Testis (tissue), 3 donors: ENCODE measurements around the gene ASAP2. TPM values are rescaled to one million over a fixed set of nuclear protein-coding genes. Genes with fewer than 3 reads are reported as not detected.

Experiments
- DNase-seq: peaks from one replicate; pipeline ENCODE4 v3.0.0-alpha.2; 2019
- H3K27ac ChIP-seq, 2 donors: fragments of 200-600 bp; sonication (generic); one replicate each; pipeline ENCODE4 v1.5.1; 2019
- H3K27me3 ChIP-seq: fragments of 200-600 bp; sonication (generic); one replicate; pipeline ENCODE4 v1.5.1; 2019
- H3K36me3 ChIP-seq: fragments of 200-600 bp; sonication (generic); one replicate; pipeline ENCODE4 v1.5.1; 2017; ENCODE audit warnings: low read depth; ENCODE audit errors: missing control alignments
- H3K4me1 ChIP-seq: fragments of 200-600 bp; sonication (generic); one replicate; pipeline ENCODE4 v1.5.1; 2019
- H3K4me3 ChIP-seq, 2 donors: fragments of 200-600 bp; sonication (generic); one replicate each; pipeline ENCODE4 v1.5.1; 2017 to 2019
- H3K9me3 ChIP-seq: fragments of 200-600 bp; sonication (generic); one replicate; pipeline ENCODE4 v1.5.1; 2017
- POLR2A ChIP-seq: fragments of 450-650 bp; IDR thresholded peaks from one replicate; pipeline ENCODE4 v1.6.1; 2017; ENCODE audit warnings: antibody characterized with exemption, mild to moderate bottlenecking, moderate library complexity
- WGBS, 2 donors: methylation state at CpG; one replicate each; pipeline ENCODE4 v1.1.5; 2018; 5-methylcytosine and 5-hydroxymethylcytosine counted together
- intact Hi-C: fragments of 100-400 bp; cut with DNase I; formaldehyde crosslinking; loops from one replicate; pipeline ENCODE4 v1.15.1; 2023; ENCODE audit warnings: low total_unique reads
- polyA plus RNA-seq: library from polyadenylated mRNA; stranded (reverse); fragments of 350-450 nt; fragmentation: Illumina TruSeq; extraction: RNeasy Lipid Tissue Mini Kit (QIAGEN cat#74804); gene quantifications from one replicate; pipeline ENCODE4 v1.2.3, GENCODE V29; 2014; ENCODE audit warnings: low read depth, low replicate concordance; ENCODE audit not compliant: insufficient read depth
- total RNA-seq, 2 donors: library from RNA; depleted of rRNA; stranded (reverse); fragments of >200 nt; gene quantifications; one replicate each; pipeline ENCODE4 v1.2.3, GENCODE V29; 2016
- TF ChIP-seq, protein P1 (sequence below), 3 experiments: fragments of 450-650 bp in 2 of 3; fragments of 200-600 bp in 1 of 3; sonication (generic) in 1 of 3; IDR thresholded peaks; one replicate each; pipeline ENCODE4 v1.5.1; 2016 to 2019; ENCODE audit warnings: antibody characterized with exemption in 3 of 3, mild to moderate bottlenecking in 2 of 3, moderate library complexity in 1 of 3

ASAP2 gene
- total and polyA plus RNA-seq, 3 donors from 2014 or later, result 42.4 to 87.2 (median 79.0) TPM

DNA sequence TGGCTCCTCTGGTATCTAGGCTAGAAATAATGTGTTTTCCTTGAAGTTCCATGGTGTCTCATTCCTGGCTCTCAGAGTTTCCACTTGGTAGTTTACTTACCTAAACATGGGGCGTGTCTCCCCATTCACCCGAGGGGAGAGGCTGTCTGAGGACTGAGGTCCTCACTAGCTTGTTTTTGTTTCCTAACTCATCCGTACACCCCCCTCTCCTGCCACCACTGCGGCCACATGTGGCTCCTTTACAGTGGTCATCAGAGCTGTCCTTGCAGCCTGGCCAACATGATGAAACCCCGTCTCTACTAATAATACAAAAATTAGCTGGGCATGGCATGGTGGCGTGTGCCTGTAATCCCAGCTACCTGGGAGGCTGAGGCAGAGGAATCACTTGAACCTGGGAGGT lies 106.0 kb downstream of the ASAP2 start:
- no peaks in the 10 kb centered on the region for H3K9me3 ChIP-seq
- TF ChIP-seq, protein P1, sequence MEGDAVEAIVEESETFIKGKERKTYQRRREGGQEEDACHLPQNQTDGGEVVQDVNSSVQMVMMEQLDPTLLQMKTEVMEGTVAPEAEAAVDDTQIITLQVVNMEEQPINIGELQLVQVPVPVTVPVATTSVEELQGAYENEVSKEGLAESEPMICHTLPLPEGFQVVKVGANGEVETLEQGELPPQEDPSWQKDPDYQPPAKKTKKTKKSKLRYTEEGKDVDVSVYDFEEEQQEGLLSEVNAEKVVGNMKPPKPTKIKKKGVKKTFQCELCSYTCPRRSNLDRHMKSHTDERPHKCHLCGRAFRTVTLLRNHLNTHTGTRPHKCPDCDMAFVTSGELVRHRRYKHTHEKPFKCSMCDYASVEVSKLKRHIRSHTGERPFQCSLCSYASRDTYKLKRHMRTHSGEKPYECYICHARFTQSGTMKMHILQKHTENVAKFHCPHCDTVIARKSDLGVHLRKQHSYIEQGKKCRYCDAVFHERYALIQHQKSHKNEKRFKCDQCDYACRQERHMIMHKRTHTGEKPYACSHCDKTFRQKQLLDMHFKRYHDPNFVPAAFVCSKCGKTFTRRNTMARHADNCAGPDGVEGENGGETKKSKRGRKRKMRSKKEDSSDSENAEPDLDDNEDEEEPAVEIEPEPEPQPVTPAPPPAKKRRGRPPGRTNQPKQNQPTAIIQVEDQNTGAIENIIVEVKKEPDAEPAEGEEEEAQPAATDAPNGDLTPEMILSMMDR (IDR thresholded peaks at IDR 0.05), result no peak
- no peak for TF ChIP-seq POLR2A
- no peak for DNase-seq
- 96 to 97% methylated on average over 6 of the region's 6 CpGs for WGBS, 2 donors
- no peaks in the 10 kb centered on the region for H3K27me3 ChIP-seq
- peaks cover 2% of the 10 kb centered on the region for H3K4me1 ChIP-seq
- no peak overlapping the region for H3K27ac ChIP-seq
- intact Hi-C loops, result no loop called here
- H3K36me3 ChIP-seq, result no peaks in the 10 kb centered on the region
- H3K4me3 ChIP-seq, result no peak overlapping the region

DNA sequence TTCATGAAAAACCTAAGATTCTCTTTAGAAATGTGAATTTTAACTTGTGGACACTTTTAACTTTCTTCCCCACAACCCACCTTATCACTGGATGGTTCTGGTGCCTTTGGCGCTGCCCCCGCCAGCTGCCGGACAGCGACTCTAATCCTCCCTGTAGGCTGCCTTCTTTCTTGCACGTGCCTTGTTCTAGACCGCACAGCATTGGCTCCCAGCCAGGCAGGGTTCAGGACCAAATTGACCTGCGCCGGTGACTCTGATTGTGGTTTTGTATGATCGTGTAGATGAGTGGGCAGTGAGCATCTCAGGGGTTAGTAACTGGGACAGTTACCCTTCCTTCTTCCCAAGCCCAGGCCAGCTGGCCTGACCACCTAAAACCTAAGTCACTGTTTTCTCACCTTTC lies 106.8 kb downstream of the ASAP2 start:
- 77 to 88% methylated on average over 9 of the region's 9 CpGs for WGBS, 2 donors
- intact Hi-C loops, result no loop called here

DNA sequence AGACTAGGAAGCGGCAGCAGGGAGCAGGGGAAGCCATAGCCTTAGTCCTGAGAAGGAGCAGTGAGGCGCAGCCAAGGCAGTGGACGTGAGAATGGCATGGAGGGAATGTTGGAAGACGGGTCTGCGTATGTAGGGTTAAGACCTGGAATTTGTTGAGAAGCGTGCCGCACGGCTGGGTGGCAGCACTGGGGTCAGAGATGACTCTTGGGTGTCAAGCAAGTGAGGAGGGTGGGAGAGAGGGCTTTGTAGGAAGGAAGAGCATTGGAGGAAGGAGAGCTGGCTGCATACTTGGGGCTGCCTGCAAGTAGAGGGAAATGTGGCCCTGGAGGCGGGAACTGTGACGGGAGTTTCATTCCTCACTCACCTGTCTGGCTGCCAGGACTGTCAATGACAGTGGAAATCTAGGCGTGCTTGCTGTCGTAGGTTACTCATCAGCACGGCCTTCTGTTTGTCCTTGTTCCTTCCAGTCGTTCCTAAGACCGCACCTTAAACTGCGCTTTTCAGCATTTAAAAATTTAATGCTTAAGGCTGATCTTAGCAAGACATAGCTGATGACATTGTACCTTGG lies 108.8 kb downstream of the ASAP2 start:
- TF ChIP-seq, protein P1 (IDR thresholded peaks at IDR 0.05), result no peak
- no peak for TF ChIP-seq POLR2A
- Histone ChIP-seq H3K36me3 (no peaks in the 10 kb centered on the region), H3K27ac (no peak overlapping the region), H3K27me3 (no peaks in the 10 kb centered on the region), H3K9me3 (no peaks in the 10 kb centered on the region), H3K4me3 (no peak overlapping the region), H3K4me1 (peaks cover 9% of the 10 kb centered on the region)
- intact Hi-C loops, result no loop called here
- 88 to 92% methylated on average over 16 of the region's 16 CpGs for WGBS, 2 donors
- no peak for DNase-seq

More for the DNA sequence above, 106.8 kb downstream of the ASAP2 start:
- TF ChIP-seq, protein P1 (IDR thresholded peaks at IDR 0.05), result no peak
- TF ChIP-seq POLR2A, result no peak
- no peaks in the 10 kb centered on the region for H3K36me3 ChIP-seq
- H3K27me3 ChIP-seq, result no peaks in the 10 kb centered on the region
- no peaks in the 10 kb centered on the region for H3K9me3 ChIP-seq
- H3K4me3 ChIP-seq, result no peak overlapping the region
- no peak overlapping the region for H3K27ac ChIP-seq
- peaks cover 2% of the 10 kb centered on the region for H3K4me1 ChIP-seq
- DNase-seq, result no peak

- Histone ChIP-seq H3K27me3 (no peaks in the 10 kb centered on the region), H3K9me3 (no peaks in the 10 kb centered on the region), H3K27ac (no peak overlapping the region), H3K4me1 (peaks cover 9% of the 10 kb centered on the region), H3K4me3 (no peak overlapping the region), H3K36me3 (no peaks in the 10 kb centered on the region)
- intact Hi-C loops, result no loop called here
- WGBS, 2 donors, result 78 to 80% methylated on average over 6 of the region's 6 CpGs
- TF ChIP-seq POLR2A, result no peak
- TF ChIP-seq, protein P1 (IDR thresholded peaks at IDR 0.05), result no peak
- DNase-seq, result no peak
These were observed 110.9 kb downstream of the ASAP2 start for GRCh38 chr2:9317559-9317958.
